HG03342 (cell line): Measurements from ENCODE around the gene FGFR3.

Experiments used
- ATAC-seq: cut with Tn5 transposase; IDR thresholded peaks from one replicate; pipeline ENCODE4 v1.9.1; 2021; ENCODE audit warnings: mild to moderate bottlenecking, moderate library complexity; ENCODE audit not compliant: unreplicated experiment

FGFR3 gene

GRCh38 chr4:1756079-1756478 is 37.0 kb upstream of the FGFR3 start:
- ATAC-seq, result no peak

- ATAC-seq, result no peak
Observed at GRCh38 chr4:1756893-1757779, 36.0 kb upstream of the FGFR3 start.

- ATAC-seq, result no peak
Observed at GRCh38 chr4:1757836-1758235, 35.3 kb upstream of the FGFR3 start.

GRCh38 chr4:1758306-1759121 is 34.6 kb upstream of the FGFR3 start:
- no peak for ATAC-seq

GRCh38 chr4:1759170-1759817 is 33.8 kb upstream of the FGFR3 start:
- no peak for ATAC-seq

GRCh38 chr4:1759818-1760223 is 33.3 kb upstream of the FGFR3 start:
- no peak for ATAC-seq

GRCh38 chr4:1760521-1761071 is 32.5 kb upstream of the FGFR3 start:
- no peak for ATAC-seq

- ATAC-seq, result no peak
Observed at GRCh38 chr4:1761130-1761689, 31.9 kb upstream of the FGFR3 start.

GRCh38 chr4:1762264-1763010 is 30.7 kb upstream of the FGFR3 start:
- ATAC-seq, result no peak

GRCh38 chr4:1763070-1763549 is 30.0 kb upstream of the FGFR3 start:
- ATAC-seq, result no peak

GRCh38 chr4:1763550-1764080 is 29.5 kb upstream of the FGFR3 start:
- no peak for ATAC-seq

GRCh38 chr4:1764670-1765069 is 28.4 kb upstream of the FGFR3 start:
- no peak for ATAC-seq

- no peak for ATAC-seq
Observed at GRCh38 chr4:1765409-1766072, 27.6 kb upstream of the FGFR3 start.

- ATAC-seq, result no peak
Observed at GRCh38 chr4:1766106-1767060, 26.7 kb upstream of the FGFR3 start.

GRCh38 chr4:1767061-1767769 is 25.9 kb upstream of the FGFR3 start:
- no peak for ATAC-seq

- no peak for ATAC-seq
Observed at GRCh38 chr4:1767770-1768366, 25.2 kb upstream of the FGFR3 start.
